Stimulated activated CD8-positive, alpha-beta memory T cell treated with anti-CD3 and anti-CD28 coated beads, Interleukin-15, amount 100 ng/mL, for 4 hours (primary cell): ENCODE measurements around the gene MRPS31.
"Not testable (repeated sequence)": the region's sequence is repeated elsewhere in the genome, so short reads cannot be mapped to it uniquely, and the experiment has no call there.

Experiments
- DNase-seq, 2 donors: peaks; one replicate each; pipeline ENCODE4 v3.0.0-alpha.2; 2020; ENCODE audit warnings: low read depth in 2 of 2

Gene MRPS31

GRCh38 chr13:40762849-40763248, 8.1 kb downstream of the MRPS31 start:
- no peak for DNase-seq

- DNase-seq: no peak
These were observed 12.2 kb downstream of the MRPS31 start for GRCh38 chr13:40758811-40759210.

- DNase-seq: no peak
These were observed 14.9 kb downstream of the MRPS31 start for GRCh38 chr13:40756042-40756441.

GRCh38 chr13:40755082-40755700, 15.8 kb downstream of the MRPS31 start:
- no peak for DNase-seq

- no peak for DNase-seq
These were observed 21.7 kb downstream of the MRPS31 start for GRCh38 chr13:40749327-40749726.

- DNase-seq: not testable (repeated sequence)
These were observed 35.8 kb downstream of the MRPS31 start for GRCh38 chr13:40735232-40735548.

- not testable (repeated sequence) for DNase-seq
These were observed 36.3 kb downstream of the MRPS31 start for GRCh38 chr13:40734536-40735231.

- no peak for DNase-seq
These were observed 38.3 kb downstream of the MRPS31 start for GRCh38 chr13:40732658-40733057.

GRCh38 chr13:40728595-40728994, 42.4 kb downstream of the MRPS31 start:
- DNase-seq: no peak

- DNase-seq: not testable (repeated sequence)
These were observed 56.6 kb downstream of the MRPS31 start for GRCh38 chr13:40714433-40714832.

GRCh38 chr13:40706439-40706838, 64.6 kb downstream of the MRPS31 start:
- DNase-seq: no peak

- DNase-seq: no peak
These were observed 73.3 kb downstream of the MRPS31 start for GRCh38 chr13:40697711-40698110.

- DNase-seq: no peak
These were observed 76.6 kb downstream of the MRPS31 start for GRCh38 chr13:40694426-40694825.

GRCh38 chr13:40692946-40693345, 78.0 kb downstream of the MRPS31 start:
- DNase-seq: no peak

GRCh38 chr13:40688781-40689180, 82.2 kb downstream of the MRPS31 start:
- DNase-seq: no peak

- DNase-seq: no peak
These were observed 88.3 kb downstream of the MRPS31 start for GRCh38 chr13:40682449-40683240.

- no peak for DNase-seq
These were observed 89.4 kb downstream of the MRPS31 start for GRCh38 chr13:40681341-40682146.

- no peak for DNase-seq
These were observed 90.2 kb downstream of the MRPS31 start for GRCh38 chr13:40680659-40681323.

- no peak for DNase-seq
These were observed 91.5 kb downstream of the MRPS31 start for GRCh38 chr13:40679480-40679985.
